Left hindlimb (tissue), 1 donor: ENCODE results near the gene CTNNA3.

Source experiments
- DNase-seq: peaks from one replicate; pipeline ENCODE4 v3.0.0-alpha.2; 2018

CTNNA3 gene

GRCh38 chr10:66786709-66787108 is 909.3 kb downstream of the CTNNA3 start:
- DNase-seq = no peak

- DNase-seq = no peak
Measured at GRCh38 chr10:66784770-66785169, 911.2 kb downstream of the CTNNA3 start.

- no peak for DNase-seq
Measured at GRCh38 chr10:66783316-66783715, 912.7 kb downstream of the CTNNA3 start.

- no peak for DNase-seq
Measured at GRCh38 chr10:66782776-66783175, 913.2 kb downstream of the CTNNA3 start.

- no peak for DNase-seq
Measured at GRCh38 chr10:66782144-66782543, 913.9 kb downstream of the CTNNA3 start.

GRCh38 chr10:66780796-66781195 is 915.2 kb downstream of the CTNNA3 start:
- no peak for DNase-seq

- DNase-seq = no peak
Measured at GRCh38 chr10:66778351-66778750, 917.6 kb downstream of the CTNNA3 start.

GRCh38 chr10:66777665-66778064 is 918.3 kb downstream of the CTNNA3 start:
- DNase-seq = no peak

GRCh38 chr10:66773472-66773817 is 922.5 kb downstream of the CTNNA3 start:
- DNase-seq = no peak

- no peak for DNase-seq
Measured at GRCh38 chr10:66772548-66773471, 923.2 kb downstream of the CTNNA3 start.

- DNase-seq = no peak
Measured at GRCh38 chr10:66767707-66768106, 928.3 kb downstream of the CTNNA3 start.

- no peak for DNase-seq
Measured at GRCh38 chr10:66762218-66762729, 933.7 kb downstream of the CTNNA3 start.

- DNase-seq = no peak
Measured at GRCh38 chr10:66760941-66761340, 935.1 kb downstream of the CTNNA3 start.

GRCh38 chr10:66755474-66755873 is 940.5 kb downstream of the CTNNA3 start:
- no peak for DNase-seq

GRCh38 chr10:66752714-66753113 is 943.3 kb downstream of the CTNNA3 start:
- DNase-seq = no peak

- DNase-seq = no peak
Measured at GRCh38 chr10:66748217-66748616, 947.8 kb downstream of the CTNNA3 start.

- DNase-seq = no peak
Measured at GRCh38 chr10:66747451-66747850, 948.5 kb downstream of the CTNNA3 start.

GRCh38 chr10:66746711-66747110 is 949.3 kb downstream of the CTNNA3 start:
- no peak for DNase-seq

- no peak for DNase-seq
Measured at GRCh38 chr10:66746246-66746645, 949.7 kb downstream of the CTNNA3 start.

GRCh38 chr10:66744915-66745314 is 951.1 kb downstream of the CTNNA3 start:
- DNase-seq = no peak

- DNase-seq = no peak
Measured at GRCh38 chr10:66737241-66737640, 958.8 kb downstream of the CTNNA3 start.

- DNase-seq = no peak
Measured at GRCh38 chr10:66723608-66724400, 972.2 kb downstream of the CTNNA3 start.

- no peak for DNase-seq
Measured at GRCh38 chr10:66719483-66719882, 976.5 kb downstream of the CTNNA3 start.
